B cell (primary cell): ENCODE data around the gene TMEM231. TPM values are rescaled to one million over a fixed set of nuclear protein-coding genes. Genes with fewer than 3 reads are reported as not detected.

ENCODE experiments used
- ATAC-seq: fragments of 200-7000 bp; cut with Tn5 transposase; one replicate; pipeline ENCODE4 v1.10.0; 2021; ENCODE audit warnings: low read depth, mild to moderate bottlenecking, moderate number of reproducible peaks, moderate library complexity
- CTCF ChIA-PET: fragments of 350-600 bp; sonication (Branson Sonifier 250); formaldehyde crosslinking; loops from one replicate; lab custom pipeline; 2021; ENCODE audit warnings: antibody characterized with exemption, inconsistent platforms; lab: Charles Lee
- POLR2A ChIA-PET: fragments of 350-600 bp; sonication (Branson Sonifier 250); formaldehyde crosslinking; loops from one replicate; lab custom pipeline; 2021; ENCODE audit warnings: antibody characterized with exemption; lab: Charles Lee
- DNase-seq: peaks from one replicate; pipeline ENCODE4 v3.0.0; 2013
- H2AFZ ChIP-seq: 2 replicates; pipeline ENCODE4 v1.6.1; 2012; ENCODE audit warnings: mild to moderate bottlenecking, low read depth, low read length; ENCODE audit not compliant: insufficient read depth, poor library complexity, severe bottlenecking
- H3K27ac ChIP-seq, 2 donors: 1 replicate in 1 of 2; 2 replicates in 1 of 2; pipeline ENCODE4 v1.5.1; 2012 to 2013; ENCODE audit warnings: low read length in 2 of 2, mild to moderate bottlenecking in 2 of 2, moderate library complexity in 1 of 2
- H3K27me3 ChIP-seq, 4 experiments: fragments of 200-600 bp in 1 of 4; sonication (generic) in 1 of 4; replicated peaks in 1 of 4; 1 replicate in 2 of 4; 2 replicates in 2 of 4; pipeline versions ENCODE4 v1.6.1 to v1.7.0; 2013 to 2016; ENCODE audit warnings: low read length in 3 of 4, mild to moderate bottlenecking in 2 of 4, mixed read lengths in 1 of 4, moderate library complexity in 1 of 4; ENCODE audit not compliant: insufficient read depth in 4 of 4, control insufficient read depth in 3 of 4; ENCODE audit errors: control extremely low read depth in 1 of 4
- H3K36me3 ChIP-seq, 2 experiments: replicated peaks in 1 of 2; 1 replicate in 1 of 2; 2 replicates in 1 of 2; pipeline versions ENCODE4 v1.6.1 to v1.7.1; 2013; ENCODE audit warnings: low read length in 1 of 2; ENCODE audit not compliant: insufficient read depth in 2 of 2, control insufficient read depth in 1 of 2; ENCODE audit errors: control extremely low read depth in 1 of 2, extremely low read depth in 1 of 2
- H3K4me1 ChIP-seq, 2 donors: fragments of 200-600 bp in 1 of 2; sonication (generic) in 1 of 2; 1 replicate in 1 of 2; 2 replicates in 1 of 2; pipeline versions ENCODE4 v1.5.1 to v1.6.1; 2013 to 2017; ENCODE audit warnings: low read length in 2 of 2; ENCODE audit not compliant: control insufficient read depth in 2 of 2, insufficient read depth in 2 of 2
- H3K4me2 ChIP-seq: replicated peaks from 2 replicates; pipeline ENCODE3; 2012; ENCODE audit warnings: mild to moderate bottlenecking, low read depth, low read length; ENCODE audit not compliant: poor library complexity, severe bottlenecking
- H3K4me3 ChIP-seq, 5 experiments: fragments of 200-600 bp in 1 of 5; sonication (generic) in 1 of 5; 1 replicate in 3 of 5; 2 replicates in 2 of 5; pipeline versions ENCODE4 v1.5.1 to v1.7.0; 2011 to 2016; ENCODE audit warnings: low read length in 4 of 5, mild to moderate bottlenecking in 4 of 5, low read depth in 2 of 5, control low read depth in 1 of 5, moderate library complexity in 1 of 5; ENCODE audit not compliant: insufficient read depth in 1 of 5; ENCODE audit errors: control extremely low read depth in 1 of 5, extremely low read depth in 1 of 5
- H3K79me2 ChIP-seq: fragments of 200-600 bp; sonication (generic); one replicate; pipeline ENCODE4 v1.6.0; 2016; ENCODE audit warnings: low read length; ENCODE audit not compliant: control insufficient read depth, insufficient read depth
- H3K9ac ChIP-seq: fragments of 200-600 bp; sonication (generic); 2 replicates; pipeline ENCODE4 v1.6.1; 2017; ENCODE audit warnings: mild to moderate bottlenecking, low read length, moderate library complexity
- H3K9me3 ChIP-seq, 3 donors: one replicate each; pipeline versions ENCODE4 v1.6.1 to v1.7.1; 2013; ENCODE audit warnings: low read length in 2 of 3; ENCODE audit not compliant: control insufficient read depth in 2 of 3, insufficient read depth in 1 of 3; ENCODE audit errors: control extremely low read depth in 1 of 3
- H4K20me1 ChIP-seq: 2 replicates; pipeline ENCODE4 v1.6.0; 2012; ENCODE audit warnings: mild to moderate bottlenecking, low read length; ENCODE audit not compliant: insufficient read depth, control insufficient read depth, poor library complexity, severe bottlenecking
- H3K27ac Mint-ChIP-seq: one replicate; pipeline ENCODE4 v1.8.0; 2021; ENCODE audit warnings: mixed read lengths
- H3K27me3 Mint-ChIP-seq: one replicate; pipeline ENCODE4 v1.8.0; 2021; ENCODE audit warnings: mixed read lengths
- H3K4me1 Mint-ChIP-seq: one replicate; pipeline ENCODE4 v1.8.0; 2021; ENCODE audit warnings: mixed read lengths
- H3K4me3 Mint-ChIP-seq: one replicate; pipeline ENCODE4 v1.8.0; 2021; ENCODE audit warnings: mixed read lengths
- H3K9me3 Mint-ChIP-seq: one replicate; pipeline ENCODE4 v1.8.0; 2022; ENCODE audit warnings: mixed read lengths; ENCODE audit not compliant: insufficient read depth
- EZH2 ChIP-seq: IDR thresholded peaks from 2 replicates; pipeline ENCODE4 v1.6.1; 2012; ENCODE audit warnings: borderline replicate concordance, low read depth, mild to moderate bottlenecking, moderate library complexity, low read length; ENCODE audit not compliant: insufficient read depth, poor library complexity, severe bottlenecking
- WGBS: methylation state at CpG from one replicate; pipeline ENCODE4 v1.1.5; 2013; ENCODE audit warnings: missing lambda C conversion rate; ENCODE audit not compliant: insufficient coverage; 5-methylcytosine and 5-hydroxymethylcytosine counted together
- intact Hi-C: fragments of 100-400 bp; cut with micrococcal nuclease; formaldehyde crosslinking; loops from one replicate; pipeline ENCODE4 v1.10.0; 2022
- polyA plus RNA-seq: library from polyadenylated mRNA; depleted of rRNA; stranded (reverse); fragments of >200 nt; gene quantifications from 2 replicates; pipeline ENCODE4 v1.2.3, GENCODE V29; 2012
- total RNA-seq, 2 donors: library from RNA; stranded (reverse); fragments of 120-200 nt in 1 of 2; gene quantifications; 1 replicate in 1 of 2; 2 replicates in 1 of 2; pipeline versions ENCODE4 v1.2.3 to v1.2.4, GENCODE V29; 2013 to 2022
- TF ChIP-seq, protein P1 (sequence below): fragments of 200-600 bp; IDR thresholded peaks from one replicate; pipeline ENCODE4 v1.8.0; 2022; ENCODE audit warnings: antibody characterized with exemption, mild to moderate bottlenecking

Gene TMEM231
- total and polyA plus RNA-seq, 2 donors (not counting 1 experiment from before 2014, with no cell fraction given), result 4.2 to 6.0 TPM

DNA sequence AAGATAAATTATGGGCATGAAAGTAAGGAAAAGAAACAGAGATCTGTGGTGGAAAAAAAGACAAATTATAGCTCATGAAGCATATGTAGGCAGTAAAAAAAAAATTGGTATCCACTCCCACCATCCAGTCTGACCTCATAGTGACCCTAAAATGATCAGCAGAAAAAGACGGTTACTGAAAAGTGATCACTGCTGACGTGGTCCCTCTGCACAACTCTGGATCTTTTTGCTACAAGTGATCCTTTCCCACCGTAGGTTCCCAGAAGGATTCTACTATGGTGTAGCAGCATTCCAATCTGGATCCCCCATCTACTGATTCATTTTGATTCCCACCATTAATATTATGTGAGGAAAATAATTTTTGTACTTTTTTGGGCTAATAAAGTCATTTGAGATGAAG is 49.9 kb downstream of the TMEM231 start:
- no peak overlapping the region for H2AFZ ChIP-seq
- H3K9me3 Mint-ChIP-seq, result no peaks in the 10 kb centered on the region
- no peak overlapping the region for H3K4me3 ChIP-seq
- TF ChIP-seq, protein P1, sequence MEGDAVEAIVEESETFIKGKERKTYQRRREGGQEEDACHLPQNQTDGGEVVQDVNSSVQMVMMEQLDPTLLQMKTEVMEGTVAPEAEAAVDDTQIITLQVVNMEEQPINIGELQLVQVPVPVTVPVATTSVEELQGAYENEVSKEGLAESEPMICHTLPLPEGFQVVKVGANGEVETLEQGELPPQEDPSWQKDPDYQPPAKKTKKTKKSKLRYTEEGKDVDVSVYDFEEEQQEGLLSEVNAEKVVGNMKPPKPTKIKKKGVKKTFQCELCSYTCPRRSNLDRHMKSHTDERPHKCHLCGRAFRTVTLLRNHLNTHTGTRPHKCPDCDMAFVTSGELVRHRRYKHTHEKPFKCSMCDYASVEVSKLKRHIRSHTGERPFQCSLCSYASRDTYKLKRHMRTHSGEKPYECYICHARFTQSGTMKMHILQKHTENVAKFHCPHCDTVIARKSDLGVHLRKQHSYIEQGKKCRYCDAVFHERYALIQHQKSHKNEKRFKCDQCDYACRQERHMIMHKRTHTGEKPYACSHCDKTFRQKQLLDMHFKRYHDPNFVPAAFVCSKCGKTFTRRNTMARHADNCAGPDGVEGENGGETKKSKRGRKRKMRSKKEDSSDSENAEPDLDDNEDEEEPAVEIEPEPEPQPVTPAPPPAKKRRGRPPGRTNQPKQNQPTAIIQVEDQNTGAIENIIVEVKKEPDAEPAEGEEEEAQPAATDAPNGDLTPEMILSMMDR, result no peak
- no peak for TF ChIP-seq EZH2
- no peak overlapping the region for H3K4me2 ChIP-seq
- no CpG with 5 or more reads among the region's 3 CpGs for WGBS
- peaks cover 8% of the 10 kb centered on the region for H3K27me3 Mint-ChIP-seq
- H3K79me2 ChIP-seq, result no peaks in the 10 kb centered on the region
- no peaks in the 10 kb centered on the region for H4K20me1 ChIP-seq
- DNase-seq, result no peak
- ATAC-seq, result no peak
- H3K4me1 ChIP-seq, result no peaks in the 10 kb centered on the region
- peaks cover 0 to 3% (median 0%) of the 10 kb centered on the region in 4 experiments for H3K27me3 ChIP-seq
- intact Hi-C loops, result no loop called here
- H3K27ac ChIP-seq, result no peak overlapping the region
- H3K36me3 ChIP-seq, result no peaks in the 10 kb centered on the region
- H3K4me3 Mint-ChIP-seq, result no peak overlapping the region
- ChIA-PET POLR2A (no interaction called here), CTCF (interaction anchor here (1.0 kb wide), 1 partner anchor 60 kb away, joined by 3 read pairs; the partner anchor contains the start of gene GABARAPL2)
- no peaks in the 10 kb centered on the region for H3K4me1 Mint-ChIP-seq
- no peak overlapping the region for H3K9ac ChIP-seq
- no peak overlapping the region for H3K27ac Mint-ChIP-seq
- no peaks in the 10 kb centered on the region for H3K9me3 ChIP-seq

DNA sequence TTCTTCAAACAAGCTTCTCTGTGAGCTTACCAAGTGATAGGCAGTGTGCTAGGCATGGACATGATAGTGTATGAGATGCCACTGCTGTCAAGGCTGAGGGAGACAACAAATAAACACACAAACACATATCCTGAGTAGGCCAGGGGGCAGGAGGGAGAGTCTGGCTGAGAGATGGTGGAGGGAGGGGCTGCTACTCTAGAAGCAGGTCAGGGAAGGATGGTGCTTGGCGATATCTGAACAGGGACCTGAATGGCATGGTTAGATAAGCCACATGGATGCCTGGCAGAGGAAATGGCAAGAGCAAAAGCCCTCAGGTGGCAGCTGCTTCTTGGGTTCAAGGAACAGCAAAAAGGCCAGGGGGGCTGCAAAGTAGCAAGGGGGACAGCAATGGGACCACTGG is 52.3 kb downstream of the TMEM231 start:
- 100% methylated on average over 1 of the region's 1 CpG for WGBS
- no peak overlapping the region for H3K27ac Mint-ChIP-seq
- POLR2A ChIA-PET, result no interaction called here

More for the DNA sequence above, 52.3 kb downstream of the TMEM231 start:
- Histone ChIP-seq H3K9ac (no peak overlapping the region), H3K4me2 (no peak overlapping the region), H3K27me3 (peaks cover 0 to 3% (median 0%) of the 10 kb centered on the region in 4 experiments), H3K4me1 (no peaks in the 10 kb centered on the region), H3K9me3 (no peaks in the 10 kb centered on the region), H4K20me1 (no peaks in the 10 kb centered on the region), H3K27ac (no peak overlapping the region), H3K79me2 (no peaks in the 10 kb centered on the region), H3K36me3 (no peaks in the 10 kb centered on the region), H3K4me3 (no peak overlapping the region), H2AFZ (no peak overlapping the region)
- no peak for TF ChIP-seq EZH2
- TF ChIP-seq, protein P1, result no peak
- Mint-ChIP-seq H3K27me3 (peaks cover 7% of the 10 kb centered on the region), H3K4me1 (no peaks in the 10 kb centered on the region), H3K4me3 (no peak overlapping the region), H3K9me3 (no peaks in the 10 kb centered on the region)
- intact Hi-C loops, result no loop called here
- CTCF ChIA-PET, result interaction anchor here (0.8 kb wide), 1 partner anchor 27 kb away, joined by 3 read pairs; no protein-coding TSS in a partner anchor
- DNase-seq (no peak), ATAC-seq (no peak)
